ENCODE results near the gene DIP2C.
"Not testable (repeated sequence)": the region's sequence is repeated elsewhere in the genome, so short reads cannot be mapped to it uniquely, and the experiment has no call there.

Gene DIP2C

GRCh38 chr10:396535-397220 is 292.8 kb downstream of the DIP2C start:
- no peak overlapping the region for H3K4me3 Mint-ChIP-seq
- H3K36me3 Mint-ChIP-seq (ENCODE audit: low read depth) = no peaks in the 10 kb centered on the region
- no peaks in the 10 kb centered on the region for H3K4me1 Mint-ChIP-seq (ENCODE audit: low read depth)
- H3K9me3 Mint-ChIP-seq = no peaks in the 10 kb centered on the region
- H3K27ac Mint-ChIP-seq = no peak overlapping the region
- H3K27me3 Mint-ChIP-seq = no peaks in the 10 kb centered on the region

DNA sequence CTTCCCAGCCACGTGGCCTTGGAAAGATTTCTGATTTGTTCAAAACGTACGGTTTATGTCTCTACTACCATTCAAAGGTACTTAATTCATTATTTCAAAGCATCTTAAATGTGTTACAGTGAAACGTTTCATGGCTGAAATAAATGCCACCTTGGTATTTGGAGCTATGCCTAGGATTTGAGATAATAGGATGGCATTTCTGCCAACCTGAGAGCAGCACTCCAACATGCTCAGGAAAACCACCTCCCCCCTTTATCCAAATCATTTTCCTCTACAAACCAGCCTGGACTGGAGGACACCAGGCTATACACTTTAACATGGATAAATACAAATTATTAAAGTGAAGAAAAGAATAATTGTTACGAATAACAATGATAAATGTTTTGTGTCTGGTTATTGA is 293.4 kb downstream of the DIP2C start:
- no peaks in the 10 kb centered on the region for H3K27me3 Mint-ChIP-seq
- H3K36me3 Mint-ChIP-seq (ENCODE audit: low read depth) = no peaks in the 10 kb centered on the region
- no peaks in the 10 kb centered on the region for H3K9me3 Mint-ChIP-seq
- H3K4me1 Mint-ChIP-seq (ENCODE audit: low read depth) = no peaks in the 10 kb centered on the region
- no peak overlapping the region for H3K4me3 Mint-ChIP-seq
- no peak overlapping the region for H3K27ac Mint-ChIP-seq

- no peak overlapping the region for H3K4me3 Mint-ChIP-seq
- no peaks in the 10 kb centered on the region for H3K4me1 Mint-ChIP-seq (ENCODE audit: low read depth)
- H3K27me3 Mint-ChIP-seq = no peaks in the 10 kb centered on the region
- no peaks in the 10 kb centered on the region for H3K36me3 Mint-ChIP-seq (ENCODE audit: low read depth)
- H3K27ac Mint-ChIP-seq = no peak overlapping the region
- H3K9me3 Mint-ChIP-seq = no peaks in the 10 kb centered on the region
These were observed 293.8 kb downstream of the DIP2C start for GRCh38 chr10:395665-396064.

- not testable (repeated sequence) for H3K4me3 Mint-ChIP-seq; H3K36me3 Mint-ChIP-seq (ENCODE audit: low read depth); H3K27ac Mint-ChIP-seq; H3K27me3 Mint-ChIP-seq; H3K4me1 Mint-ChIP-seq (ENCODE audit: low read depth); H3K9me3 Mint-ChIP-seq
These were observed 294.9 kb downstream of the DIP2C start for GRCh38 chr10:394439-395101.

DNA sequence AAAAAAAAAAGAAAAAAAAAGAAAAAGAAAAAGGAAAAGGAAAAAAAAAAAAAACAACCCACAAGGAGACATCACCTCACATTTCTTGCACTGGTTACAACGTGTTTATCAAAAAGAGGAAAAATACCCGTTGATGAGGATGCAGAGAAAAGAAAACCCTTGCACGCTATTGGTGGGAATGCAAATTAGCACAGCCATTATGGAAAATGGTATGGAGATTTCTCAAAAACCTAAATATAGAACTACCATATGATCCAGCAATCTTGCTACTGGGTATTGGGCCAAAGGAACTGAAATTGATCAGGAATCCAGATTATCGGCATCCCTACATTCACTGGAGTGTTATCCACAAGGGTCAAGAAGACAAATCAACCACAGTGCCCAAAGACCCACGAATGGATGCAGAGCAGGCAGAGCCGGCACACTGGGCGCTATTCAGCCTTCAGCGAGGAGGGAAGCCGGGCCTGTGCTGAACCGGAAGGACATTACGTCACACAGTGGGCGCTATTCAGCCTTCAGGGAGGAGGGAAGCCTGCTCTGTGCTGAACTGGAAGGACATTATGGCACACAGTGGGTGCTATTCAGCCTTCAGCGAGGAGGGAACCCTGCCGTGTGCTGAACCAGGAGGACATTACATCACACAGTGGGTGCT is 295.6 kb downstream of the DIP2C start:
- Mint-ChIP-seq H3K4me1 (ENCODE audit: low read depth) (no peaks in the 10 kb centered on the region), H3K36me3 (ENCODE audit: low read depth) (no peaks in the 10 kb centered on the region), H3K27ac (no peak overlapping the region), H3K27me3 (no peaks in the 10 kb centered on the region), H3K4me3 (no peak overlapping the region), H3K9me3 (no peaks in the 10 kb centered on the region)

GRCh38 chr10:393106-393745 is 296.2 kb downstream of the DIP2C start:
- H3K4me3 Mint-ChIP-seq = no peak overlapping the region

DNA sequence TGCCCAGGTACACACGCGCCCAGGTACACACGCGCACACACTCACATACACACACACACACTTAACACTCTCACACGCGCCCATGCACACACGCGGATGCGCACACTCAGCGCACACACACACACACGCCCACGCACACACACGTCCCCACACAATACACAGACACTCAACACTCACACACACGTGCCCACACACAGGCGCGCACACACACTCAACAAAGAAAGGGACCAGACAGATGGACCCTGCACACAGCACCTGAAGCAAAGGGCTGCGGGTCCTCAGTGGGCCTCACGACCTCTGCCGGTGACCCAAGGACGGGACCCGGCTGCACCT is 296.8 kb downstream of the DIP2C start:
- no peaks in the 10 kb centered on the region for H3K36me3 Mint-ChIP-seq (ENCODE audit: low read depth)
- H3K27me3 Mint-ChIP-seq = no peaks in the 10 kb centered on the region
- H3K9me3 Mint-ChIP-seq = no peaks in the 10 kb centered on the region
- no peak overlapping the region for H3K4me3 Mint-ChIP-seq
- H3K4me1 Mint-ChIP-seq (ENCODE audit: low read depth) = no peaks in the 10 kb centered on the region
- H3K27ac Mint-ChIP-seq = no peak overlapping the region

More at GRCh38 chr10:393106-393745, 296.2 kb downstream of the DIP2C start:
- Mint-ChIP-seq H3K4me1 (ENCODE audit: low read depth) (no peaks in the 10 kb centered on the region), H3K9me3 (no peaks in the 10 kb centered on the region), H3K27me3 (no peaks in the 10 kb centered on the region), H3K27ac (no peak overlapping the region), H3K36me3 (ENCODE audit: low read depth) (no peaks in the 10 kb centered on the region)

GRCh38 chr10:391847-392704 is 297.4 kb downstream of the DIP2C start:
- Mint-ChIP-seq H3K36me3 (ENCODE audit: low read depth) (no peaks in the 10 kb centered on the region), H3K27ac (no peak overlapping the region), H3K9me3 (no peaks in the 10 kb centered on the region), H3K4me3 (no peak overlapping the region), H3K27me3 (no peaks in the 10 kb centered on the region), H3K4me1 (ENCODE audit: low read depth) (no peaks in the 10 kb centered on the region)

DNA sequence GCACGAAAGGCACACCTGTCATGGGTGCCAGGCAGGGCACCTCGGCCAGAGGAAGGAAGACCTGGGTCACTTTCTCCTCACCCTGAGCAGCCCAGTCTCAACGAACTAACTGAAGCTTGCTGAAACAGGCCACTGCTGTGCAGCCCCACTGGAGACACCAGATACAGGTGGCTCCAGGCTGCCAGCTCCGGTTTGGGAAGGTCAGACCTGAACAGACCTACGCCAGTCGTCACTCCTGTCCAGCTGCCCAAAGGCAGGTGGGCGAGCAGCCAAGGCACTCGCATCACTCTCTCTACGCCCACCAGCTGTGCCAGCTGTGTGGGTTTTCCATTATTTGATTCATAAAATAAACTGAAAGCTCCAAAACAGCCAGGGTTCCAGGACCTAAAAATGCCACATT is 298.2 kb downstream of the DIP2C start:
- no peaks in the 10 kb centered on the region for H3K27me3 Mint-ChIP-seq
- H3K9me3 Mint-ChIP-seq = no peaks in the 10 kb centered on the region
- no peaks in the 10 kb centered on the region for H3K36me3 Mint-ChIP-seq (ENCODE audit: low read depth)
- no peaks in the 10 kb centered on the region for H3K4me1 Mint-ChIP-seq (ENCODE audit: low read depth)
- H3K4me3 Mint-ChIP-seq = no peak overlapping the region
- no peak overlapping the region for H3K27ac Mint-ChIP-seq

- Mint-ChIP-seq H3K9me3 (no peaks in the 10 kb centered on the region), H3K4me1 (ENCODE audit: low read depth) (no peaks in the 10 kb centered on the region), H3K4me3 (no peak overlapping the region), H3K36me3 (ENCODE audit: low read depth) (no peaks in the 10 kb centered on the region), H3K27me3 (no peaks in the 10 kb centered on the region), H3K27ac (no peak overlapping the region)
These were observed 298.9 kb downstream of the DIP2C start for GRCh38 chr10:390449-391100.

GRCh38 chr10:389836-390448 is 299.5 kb downstream of the DIP2C start:
- no peaks in the 10 kb centered on the region for H3K36me3 Mint-ChIP-seq (ENCODE audit: low read depth)
- no peak overlapping the region for H3K4me3 Mint-ChIP-seq
- no peaks in the 10 kb centered on the region for H3K27me3 Mint-ChIP-seq
- H3K9me3 Mint-ChIP-seq = no peaks in the 10 kb centered on the region
- H3K4me1 Mint-ChIP-seq (ENCODE audit: low read depth) = no peaks in the 10 kb centered on the region
- H3K27ac Mint-ChIP-seq = no peak overlapping the region

GRCh38 chr10:389261-389790 is 300.1 kb downstream of the DIP2C start:
- Mint-ChIP-seq H3K4me1 (ENCODE audit: low read depth) (no peaks in the 10 kb centered on the region), H3K36me3 (ENCODE audit: low read depth) (no peaks in the 10 kb centered on the region), H3K9me3 (no peaks in the 10 kb centered on the region), H3K27me3 (no peaks in the 10 kb centered on the region), H3K27ac (no peak overlapping the region), H3K4me3 (no peak overlapping the region)

DNA sequence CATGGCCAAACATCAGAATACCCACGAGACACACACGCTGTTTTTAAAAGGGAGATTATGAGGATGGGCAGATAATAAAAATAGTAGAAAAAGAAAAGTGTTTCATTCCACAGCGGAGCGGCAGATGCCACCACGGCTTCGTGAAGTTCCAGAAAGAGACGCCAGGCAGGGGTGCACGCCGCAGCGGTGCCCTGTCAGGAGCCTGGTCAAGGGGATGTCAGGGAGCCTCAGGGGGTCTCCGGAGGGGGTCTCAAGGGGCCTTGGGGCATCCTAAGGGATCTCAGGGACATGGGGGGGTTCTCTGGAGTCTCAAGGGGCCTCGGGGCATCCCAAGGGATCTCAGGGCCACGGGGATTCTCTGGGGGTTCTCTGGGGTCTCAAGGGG is 300.8 kb downstream of the DIP2C start:
- Mint-ChIP-seq H3K27ac (no peak overlapping the region), H3K27me3 (no peaks in the 10 kb centered on the region), H3K9me3 (no peaks in the 10 kb centered on the region), H3K4me1 (ENCODE audit: low read depth) (no peaks in the 10 kb centered on the region), H3K4me3 (no peak overlapping the region), H3K36me3 (ENCODE audit: low read depth) (peaks cover 4% of the 10 kb centered on the region)
